ENCODE data around the gene ADSS2.

The ADSS2 gene

DNA sequence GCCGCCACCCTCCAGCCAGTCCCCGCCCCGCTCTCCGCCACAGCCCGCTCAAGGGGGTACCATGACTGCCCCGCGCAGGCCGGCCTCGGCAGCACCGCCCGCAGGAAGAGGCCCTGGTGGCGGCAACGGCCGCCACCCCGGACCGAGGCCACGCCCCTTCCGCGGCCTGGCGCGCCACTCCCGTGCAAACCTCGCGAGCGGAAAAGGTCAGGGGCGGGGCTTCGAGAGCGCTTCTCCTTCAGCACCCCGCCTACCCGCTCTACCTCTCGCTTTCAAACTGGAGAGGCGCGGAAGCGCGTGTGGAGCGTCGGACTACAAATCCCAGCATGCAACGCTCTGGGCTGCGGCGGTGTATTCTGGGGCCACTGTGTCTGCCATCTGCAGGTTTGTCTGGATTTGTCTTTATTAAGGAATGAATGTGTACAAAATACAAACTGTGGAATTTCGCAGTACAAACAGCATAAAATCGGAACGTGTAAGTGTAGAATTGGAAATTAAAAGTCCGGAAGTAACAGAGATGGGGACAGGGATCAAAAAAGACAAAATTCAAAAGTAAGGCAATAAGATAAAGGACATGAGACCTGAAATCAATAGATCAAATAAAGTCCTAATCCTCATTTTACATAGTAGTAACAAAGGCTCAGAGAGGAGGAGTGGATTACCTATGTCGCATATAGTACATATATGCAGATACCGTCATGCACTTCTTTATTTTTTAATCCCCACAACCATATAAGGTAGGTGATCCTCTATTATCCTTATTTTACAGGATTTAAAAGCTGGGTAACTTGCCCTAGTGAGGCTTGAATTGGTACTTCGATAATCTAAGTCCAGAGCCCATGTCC lies 464 bp upstream of the ADSS2 start:
- Histone ChIP-seq H3K4me1 (ENCODE audit: insufficient read depth, low read length, poor library complexity, severe bottlenecking) (peaks cover 44% of the 10 kb centered on the region), H2AFZ (ENCODE audit: low read length) (peak overlapping the region; percentile 77), H4K20me1 (ENCODE audit: insufficient read depth, low read length, poor library complexity, severe bottlenecking) (peaks cover 36% of the 10 kb centered on the region)

GRCh38 chr1:244450597-244451538 lies 841 bp downstream of the ADSS2 start:
- Histone ChIP-seq H3F3A (ENCODE audit: low read depth) (no peaks in the 10 kb centered on the region), H3K4me1 (ENCODE audit: insufficient read depth, low read length, poor library complexity, severe bottlenecking) (peaks cover 56% of the 10 kb centered on the region), H3K4me3 (ENCODE audit: low read length, poor library complexity, severe bottlenecking) (peak overlapping the region; percentile 100), H3K79me2 (ENCODE audit: insufficient read depth, low read length) (peaks cover 57% of the 10 kb centered on the region), H3K9me2 (replicated peaks; ENCODE audit: low read depth, low read length) (no peaks in the 10 kb centered on the region), H3K4me2 (ENCODE audit: low read depth, low read length, poor library complexity, severe bottlenecking) (peak overlapping the region; percentile 99), H4K20me1 (ENCODE audit: insufficient read depth, low read length, poor library complexity, severe bottlenecking) (peaks cover 50% of the 10 kb centered on the region), H3K36me3 (ENCODE audit: insufficient read depth, low read length) (no peaks in the 10 kb centered on the region), H3K9me3 (ENCODE audit: insufficient read depth, low read depth, low read length) (no peaks in the 10 kb centered on the region), H2AFZ (ENCODE audit: low read length) (peak overlapping the region; percentile 92), H3K27me3 (ENCODE audit: insufficient read depth, low read length, poor library complexity, severe bottlenecking) (no peaks in the 10 kb centered on the region), H3K9ac (ENCODE audit: low read depth, low read length, poor library complexity, severe bottlenecking) (peak overlapping the region; percentile 96)
- TF ChIP-seq, protein P1, sequence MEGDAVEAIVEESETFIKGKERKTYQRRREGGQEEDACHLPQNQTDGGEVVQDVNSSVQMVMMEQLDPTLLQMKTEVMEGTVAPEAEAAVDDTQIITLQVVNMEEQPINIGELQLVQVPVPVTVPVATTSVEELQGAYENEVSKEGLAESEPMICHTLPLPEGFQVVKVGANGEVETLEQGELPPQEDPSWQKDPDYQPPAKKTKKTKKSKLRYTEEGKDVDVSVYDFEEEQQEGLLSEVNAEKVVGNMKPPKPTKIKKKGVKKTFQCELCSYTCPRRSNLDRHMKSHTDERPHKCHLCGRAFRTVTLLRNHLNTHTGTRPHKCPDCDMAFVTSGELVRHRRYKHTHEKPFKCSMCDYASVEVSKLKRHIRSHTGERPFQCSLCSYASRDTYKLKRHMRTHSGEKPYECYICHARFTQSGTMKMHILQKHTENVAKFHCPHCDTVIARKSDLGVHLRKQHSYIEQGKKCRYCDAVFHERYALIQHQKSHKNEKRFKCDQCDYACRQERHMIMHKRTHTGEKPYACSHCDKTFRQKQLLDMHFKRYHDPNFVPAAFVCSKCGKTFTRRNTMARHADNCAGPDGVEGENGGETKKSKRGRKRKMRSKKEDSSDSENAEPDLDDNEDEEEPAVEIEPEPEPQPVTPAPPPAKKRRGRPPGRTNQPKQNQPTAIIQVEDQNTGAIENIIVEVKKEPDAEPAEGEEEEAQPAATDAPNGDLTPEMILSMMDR (conservative IDR thresholded peaks at IDR 0.05; ENCODE audit: low read length) = no peak
- TF ChIP-seq EZH2phosphoT487 (IDR thresholded peaks at IDR 0.05; ENCODE audit: borderline replicate concordance) = no peak

More for the DNA sequence above, 464 bp upstream of the ADSS2 start:
- Histone ChIP-seq H3K36me3 (ENCODE audit: insufficient read depth, low read length) (no peaks in the 10 kb centered on the region), H3K9me3 (ENCODE audit: insufficient read depth, low read depth, low read length) (no peaks in the 10 kb centered on the region), H3K79me2 (ENCODE audit: insufficient read depth, low read length) (peaks cover 44% of the 10 kb centered on the region), H3K9ac (ENCODE audit: low read depth, low read length, poor library complexity, severe bottlenecking) (peak overlapping the region; percentile 96), H3K27me3 (ENCODE audit: insufficient read depth, low read length, poor library complexity, severe bottlenecking) (no peaks in the 10 kb centered on the region), H3F3A (ENCODE audit: low read depth) (no peaks in the 10 kb centered on the region), H3K4me2 (ENCODE audit: low read depth, low read length, poor library complexity, severe bottlenecking) (peak overlapping the region; percentile 81), H3K9me2 (replicated peaks; ENCODE audit: low read depth, low read length) (no peaks in the 10 kb centered on the region), H3K4me3 (ENCODE audit: low read length, poor library complexity, severe bottlenecking) (peak overlapping the region; percentile 100)
- TF ChIP-seq, protein P1 (conservative IDR thresholded peaks at IDR 0.05; ENCODE audit: low read length) = peak; percentile 51
- TF ChIP-seq EZH2phosphoT487 (IDR thresholded peaks at IDR 0.05; ENCODE audit: borderline replicate concordance) = no peak

GRCh38 chr1:244449936-244450508 lies 1.7 kb downstream of the ADSS2 start:
- no peaks in the 10 kb centered on the region for H3K27me3 ChIP-seq (ENCODE audit: insufficient read depth, low read length, poor library complexity, severe bottlenecking)
- peak overlapping the region; percentile 100 for H3K4me3 ChIP-seq (ENCODE audit: low read length, poor library complexity, severe bottlenecking)
- no peak for TF ChIP-seq EZH2phosphoT487 (IDR thresholded peaks at IDR 0.05; ENCODE audit: borderline replicate concordance)
- TF ChIP-seq, protein P1 (conservative IDR thresholded peaks at IDR 0.05; ENCODE audit: low read length) = no peak
- peaks cover 64% of the 10 kb centered on the region for H3K4me1 ChIP-seq (ENCODE audit: insufficient read depth, low read length, poor library complexity, severe bottlenecking)
- H4K20me1 ChIP-seq (ENCODE audit: insufficient read depth, low read length, poor library complexity, severe bottlenecking) = peaks cover 54% of the 10 kb centered on the region
- no peaks in the 10 kb centered on the region for H3K9me2 ChIP-seq (replicated peaks; ENCODE audit: low read depth, low read length)
- H2AFZ ChIP-seq (ENCODE audit: low read length) = no peak overlapping the region
- H3F3A ChIP-seq (ENCODE audit: low read depth) = no peaks in the 10 kb centered on the region
- peaks cover 66% of the 10 kb centered on the region for H3K79me2 ChIP-seq (ENCODE audit: insufficient read depth, low read length)
- peak overlapping the region; percentile 96 for H3K9ac ChIP-seq (ENCODE audit: low read depth, low read length, poor library complexity, severe bottlenecking)
- no peaks in the 10 kb centered on the region for H3K36me3 ChIP-seq (ENCODE audit: insufficient read depth, low read length)
- H3K4me2 ChIP-seq (ENCODE audit: low read depth, low read length, poor library complexity, severe bottlenecking) = peak overlapping the region; percentile 99
- H3K9me3 ChIP-seq (ENCODE audit: insufficient read depth, low read depth, low read length) = no peaks in the 10 kb centered on the region

All from Loucy (cell line).